ENCODE measurements around the gene TMEM132D. TPM values are rescaled to one million over a fixed set of nuclear protein-coding genes. Genes with fewer than 3 reads are reported as not detected.

Gene TMEM132D
- total RNA-seq, 2 experiments from 2014 or later: not detected

DNA sequence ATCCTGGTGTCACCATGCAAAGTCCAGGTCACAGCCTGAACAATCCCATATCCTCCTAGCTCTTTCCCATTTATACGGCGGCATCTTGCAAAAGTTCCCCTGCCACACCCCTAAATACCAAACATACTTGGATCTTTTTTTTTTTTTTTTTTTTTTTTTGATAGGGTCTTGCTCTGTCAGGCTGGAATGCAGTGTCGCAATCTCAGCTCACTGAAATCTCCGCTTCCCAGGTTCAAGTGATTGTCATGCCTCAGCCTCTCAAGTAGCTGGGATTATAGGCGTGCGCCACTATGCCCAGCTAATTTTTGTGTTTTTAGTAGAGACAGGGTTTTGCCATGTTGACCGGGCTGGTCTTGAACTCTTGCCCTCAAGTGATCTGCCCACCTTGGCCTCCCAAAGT, 599.3 kb downstream of the TMEM132D start:
- H3K4me3 ChIP-seq (ENCODE audit: low read depth, low read length, poor library complexity, severe bottlenecking): no peak overlapping the region
- no TSS peak for BruUV-seq (replicated peaks)
- H4K20me1 ChIP-seq (ENCODE audit: insufficient read depth, low read length): no peaks in the 10 kb centered on the region
- H3K79me2 ChIP-seq (ENCODE audit: insufficient read depth, low read depth, low read length): no peaks in the 10 kb centered on the region
- H3K27ac ChIP-seq (ENCODE audit: low read depth, low read length, poor library complexity, severe bottlenecking): no peak overlapping the region
- H3K9me2 ChIP-seq (ENCODE audit: insufficient read depth, low read length): no peaks in the 10 kb centered on the region
- intact Hi-C loops (cut with micrococcal nuclease; ENCODE audit: unreplicated experiment): no loop called here
- no peak overlapping the region for H2AFZ ChIP-seq (ENCODE audit: low read length)
- CTCF ChIA-PET (ENCODE audit: unreplicated experiment): no interaction called here
- H3K9me3 ChIP-seq (ENCODE audit: low read length): no peaks in the 10 kb centered on the region
- H3K36me3 ChIP-seq (ENCODE audit: insufficient read depth, low read length): no peaks in the 10 kb centered on the region
- no peak for TF ChIP-seq EZH2phosphoT487 (IDR thresholded peaks at IDR 0.05; ENCODE audit: borderline replicate concordance, low read depth, low read length)
- TF ChIP-seq, protein P1, sequence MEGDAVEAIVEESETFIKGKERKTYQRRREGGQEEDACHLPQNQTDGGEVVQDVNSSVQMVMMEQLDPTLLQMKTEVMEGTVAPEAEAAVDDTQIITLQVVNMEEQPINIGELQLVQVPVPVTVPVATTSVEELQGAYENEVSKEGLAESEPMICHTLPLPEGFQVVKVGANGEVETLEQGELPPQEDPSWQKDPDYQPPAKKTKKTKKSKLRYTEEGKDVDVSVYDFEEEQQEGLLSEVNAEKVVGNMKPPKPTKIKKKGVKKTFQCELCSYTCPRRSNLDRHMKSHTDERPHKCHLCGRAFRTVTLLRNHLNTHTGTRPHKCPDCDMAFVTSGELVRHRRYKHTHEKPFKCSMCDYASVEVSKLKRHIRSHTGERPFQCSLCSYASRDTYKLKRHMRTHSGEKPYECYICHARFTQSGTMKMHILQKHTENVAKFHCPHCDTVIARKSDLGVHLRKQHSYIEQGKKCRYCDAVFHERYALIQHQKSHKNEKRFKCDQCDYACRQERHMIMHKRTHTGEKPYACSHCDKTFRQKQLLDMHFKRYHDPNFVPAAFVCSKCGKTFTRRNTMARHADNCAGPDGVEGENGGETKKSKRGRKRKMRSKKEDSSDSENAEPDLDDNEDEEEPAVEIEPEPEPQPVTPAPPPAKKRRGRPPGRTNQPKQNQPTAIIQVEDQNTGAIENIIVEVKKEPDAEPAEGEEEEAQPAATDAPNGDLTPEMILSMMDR (conservative IDR thresholded peaks at IDR 0.05; ENCODE audit: low read length): no peak
- DNase-seq (ENCODE audit: low spot score): no peak
- H3K4me2 ChIP-seq (ENCODE audit: low read length): no peak overlapping the region
- no peaks in the 10 kb centered on the region for H3K4me1 ChIP-seq (ENCODE audit: insufficient read depth, low read length, poor library complexity, severe bottlenecking)
- POLR2A ChIA-PET: interaction anchor here (0.6 kb wide), 1 partner anchor 86 kb away, joined by 4 read pairs; no protein-coding TSS in a partner anchor

DNA sequence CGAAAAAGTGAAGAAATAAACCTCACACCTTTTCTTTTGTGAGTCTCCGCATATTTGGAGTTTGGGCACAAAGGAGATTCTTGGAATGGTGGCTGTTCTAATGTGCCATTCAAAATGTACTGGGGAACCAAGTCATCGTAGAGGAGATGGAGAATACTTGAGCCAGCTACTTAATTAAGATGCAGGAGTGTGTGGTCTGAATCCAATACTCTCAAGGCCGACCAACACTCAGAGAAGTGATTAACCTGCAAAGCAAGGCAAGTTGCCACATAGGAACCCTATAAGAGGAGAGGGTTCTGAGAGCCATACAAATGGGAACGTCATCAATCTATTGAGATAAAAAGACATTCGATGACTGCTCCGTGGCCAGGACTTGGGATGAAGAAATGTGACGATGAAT, 603.8 kb downstream of the TMEM132D start:
- Histone ChIP-seq H3K4me3 (ENCODE audit: low read depth, low read length, poor library complexity, severe bottlenecking) (no peak overlapping the region), H3K36me3 (ENCODE audit: insufficient read depth, low read length) (no peaks in the 10 kb centered on the region), H3K9me2 (ENCODE audit: insufficient read depth, low read length) (no peaks in the 10 kb centered on the region), H3K27ac (ENCODE audit: low read depth, low read length, poor library complexity, severe bottlenecking) (no peak overlapping the region), H3K4me2 (ENCODE audit: low read length) (no peak overlapping the region), H3K4me1 (ENCODE audit: insufficient read depth, low read length, poor library complexity, severe bottlenecking) (no peaks in the 10 kb centered on the region), H3K79me2 (ENCODE audit: insufficient read depth, low read depth, low read length) (no peaks in the 10 kb centered on the region), H3K9me3 (ENCODE audit: low read length) (no peaks in the 10 kb centered on the region), H4K20me1 (ENCODE audit: insufficient read depth, low read length) (no peaks in the 10 kb centered on the region; the same call in 1 of the 2 replicates), H2AFZ (ENCODE audit: low read length) (no peak overlapping the region)
- intact Hi-C loops (cut with micrococcal nuclease; ENCODE audit: unreplicated experiment): no loop called here
- no TSS peak for BruUV-seq (replicated peaks)
- ChIA-PET CTCF (ENCODE audit: unreplicated experiment) (no interaction called here), POLR2A (interaction anchor here (0.7 kb wide), 1 partner anchor 686 kb away, joined by 4 read pairs; no protein-coding TSS in a partner anchor)
- no peak for TF ChIP-seq EZH2phosphoT487 (IDR thresholded peaks at IDR 0.05; ENCODE audit: borderline replicate concordance, low read depth, low read length)
- no peak for DNase-seq (ENCODE audit: low spot score)

DNA sequence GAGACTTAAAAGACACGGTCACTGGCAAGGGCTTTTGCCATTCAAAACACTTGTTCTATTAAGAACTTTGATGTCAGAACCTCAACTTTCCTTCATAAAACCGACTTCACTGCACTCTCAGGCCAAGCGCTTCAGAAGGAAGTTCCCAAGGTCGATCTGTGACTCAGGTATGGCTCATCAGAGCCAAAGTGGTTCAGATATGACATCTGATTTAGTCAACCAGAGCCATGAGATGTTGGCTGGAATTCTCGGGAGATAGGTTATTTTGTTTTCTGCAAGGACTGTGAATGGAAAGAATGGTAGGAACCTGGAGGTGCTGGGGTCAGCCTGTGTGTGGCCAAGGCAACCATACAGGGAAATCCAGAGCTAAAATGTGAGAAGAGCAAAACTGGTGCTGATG, 604.9 kb downstream of the TMEM132D start:
- Histone ChIP-seq H4K20me1 (ENCODE audit: insufficient read depth, low read length) (no peaks in the 10 kb centered on the region; the same call in 1 of the 2 replicates), H3K4me1 (ENCODE audit: insufficient read depth, low read length, poor library complexity, severe bottlenecking) (no peaks in the 10 kb centered on the region), H3K4me2 (ENCODE audit: low read length) (no peak overlapping the region), H2AFZ (ENCODE audit: low read length) (no peak overlapping the region), H3K9me3 (ENCODE audit: low read length) (no peaks in the 10 kb centered on the region), H3K4me3 (ENCODE audit: low read depth, low read length, poor library complexity, severe bottlenecking) (no peak overlapping the region), H3K36me3 (ENCODE audit: insufficient read depth, low read length) (no peaks in the 10 kb centered on the region), H3K79me2 (ENCODE audit: insufficient read depth, low read depth, low read length) (no peaks in the 10 kb centered on the region), H3K27ac (ENCODE audit: low read depth, low read length, poor library complexity, severe bottlenecking) (no peak overlapping the region), H3K9me2 (ENCODE audit: insufficient read depth, low read length) (no peaks in the 10 kb centered on the region)
- no peak for DNase-seq (ENCODE audit: low spot score)
- intact Hi-C loops (cut with micrococcal nuclease; ENCODE audit: unreplicated experiment): no loop called here
- no TSS peak for BruUV-seq (replicated peaks)
- ChIA-PET CTCF (ENCODE audit: unreplicated experiment) (no interaction called here), POLR2A (interaction anchor here (0.7 kb wide), 1 partner anchor 1230 kb away, joined by 6 read pairs; no protein-coding TSS in a partner anchor)
- TF ChIP-seq EZH2phosphoT487 (IDR thresholded peaks at IDR 0.05; ENCODE audit: borderline replicate concordance, low read depth, low read length): no peak
- TF ChIP-seq, protein P1 (conservative IDR thresholded peaks at IDR 0.05; ENCODE audit: low read length): no peak

All from OCI-LY7 (cell line).